ENCODE results near the gene CD69. TPM values are rescaled to one million over a fixed set of nuclear protein-coding genes. Genes with fewer than 3 reads are reported as not detected.

CD69 gene
- total RNA-seq, 1 donor from 2014 or later, result 3.7 TPM

- TF ChIP-seq CTCF (IDR thresholded peaks at IDR 0.05; ENCODE audit: insufficient read depth, low read length, poor library complexity, severe bottlenecking), result no peak
- no peaks in the 10 kb centered on the region for H3K36me3 ChIP-seq (ENCODE audit: control insufficient read depth, insufficient read depth, low read length)
- no peaks in the 10 kb centered on the region for H3K27me3 ChIP-seq (ENCODE audit: control insufficient read depth, insufficient read depth, low read length)
- no peak for DNase-seq (ENCODE audit: low read depth)
- H3K4me3 ChIP-seq (ENCODE audit: low read depth, low read length), result no peak overlapping the region
Observed at GRCh38 chr12:9754099-9754927, 6.4 kb downstream of the CD69 start.

GRCh38 chr12:9753498-9753897, 7.2 kb downstream of the CD69 start:
- DNase-seq (ENCODE audit: low read depth), result no peak
- Histone ChIP-seq H3K4me3 (ENCODE audit: low read depth, low read length) (no peak overlapping the region), H3K27me3 (ENCODE audit: control insufficient read depth, insufficient read depth, low read length) (no peaks in the 10 kb centered on the region), H3K36me3 (ENCODE audit: control insufficient read depth, insufficient read depth, low read length) (no peaks in the 10 kb centered on the region)
- TF ChIP-seq CTCF (IDR thresholded peaks at IDR 0.05; ENCODE audit: insufficient read depth, low read length, poor library complexity, severe bottlenecking), result no peak

GRCh38 chr12:9753073-9753472, 7.6 kb downstream of the CD69 start:
- no peak for DNase-seq (ENCODE audit: low read depth)
- no peak for TF ChIP-seq CTCF (IDR thresholded peaks at IDR 0.05; ENCODE audit: insufficient read depth, low read length, poor library complexity, severe bottlenecking)
- H3K36me3 ChIP-seq (ENCODE audit: control insufficient read depth, insufficient read depth, low read length), result no peaks in the 10 kb centered on the region

GRCh38 chr12:9752145-9752933, 8.4 kb downstream of the CD69 start:
- no peak overlapping the region for H3K4me3 ChIP-seq (ENCODE audit: low read depth, low read length)
- no peaks in the 10 kb centered on the region for H3K27me3 ChIP-seq (ENCODE audit: control insufficient read depth, insufficient read depth, low read length)
- TF ChIP-seq CTCF (IDR thresholded peaks at IDR 0.05; ENCODE audit: insufficient read depth, low read length, poor library complexity, severe bottlenecking), result no peak
- H3K36me3 ChIP-seq (ENCODE audit: control insufficient read depth, insufficient read depth, low read length), result no peaks in the 10 kb centered on the region
- no peak for DNase-seq (ENCODE audit: low read depth)

More at GRCh38 chr12:9753073-9753472, 7.6 kb downstream of the CD69 start:
- no peak overlapping the region for H3K4me3 ChIP-seq (ENCODE audit: low read depth, low read length)
- H3K27me3 ChIP-seq (ENCODE audit: control insufficient read depth, insufficient read depth, low read length), result no peaks in the 10 kb centered on the region

- no peak for DNase-seq (ENCODE audit: low read depth)
- TF ChIP-seq CTCF (IDR thresholded peaks at IDR 0.05; ENCODE audit: insufficient read depth, low read length, poor library complexity, severe bottlenecking), result peak; percentile 44
- no peak overlapping the region for H3K4me3 ChIP-seq (ENCODE audit: low read depth, low read length)
Observed at GRCh38 chr12:9751204-9752144, 9.2 kb downstream of the CD69 start.

More at GRCh38 chr12:9751204-9752144, 9.2 kb downstream of the CD69 start:
- Histone ChIP-seq H3K36me3 (ENCODE audit: control insufficient read depth, insufficient read depth, low read length) (no peaks in the 10 kb centered on the region), H3K27me3 (ENCODE audit: control insufficient read depth, insufficient read depth, low read length) (no peaks in the 10 kb centered on the region)

Data from kidney epithelial cell (primary cell).